SK-N-SH treated with all-trans-retinoic acid at 6 μM for 48 hours (cell line): ENCODE measurements around the gene HAVCR2.

Experiments
- ATAC-seq: fragments of 200-7000 bp; cut with Tn5 transposase; 3 replicates; pipeline ENCODE4 v1.9.1; 2020; ENCODE audit warnings: mild to moderate bottlenecking, moderate library complexity
- ARNTL ChIP-seq: fragments of 450-650 bp; formaldehyde crosslinking; IDR thresholded peaks from 2 replicates; pipeline ENCODE4 v1.5.0; 2020; ENCODE audit warnings: low read depth, mild to moderate bottlenecking, moderate library complexity, borderline replicate concordance
- BACH2 ChIP-seq: fragments of 250-450 bp; sonication (Bioruptor Pico); IDR thresholded peaks from 2 replicates; pipeline ENCODE4 v1.9.0; 2021; ENCODE audit warnings: mild to moderate bottlenecking, borderline replicate concordance
- CREB5 ChIP-seq: fragments of 250-450 bp; sonication (Bioruptor Pico); IDR thresholded peaks from 2 replicates; pipeline ENCODE4 v1.5.1; 2020; ENCODE audit warnings: low read depth, mild to moderate bottlenecking, moderate library complexity
- CSDC2 ChIP-seq: fragments of 250-450 bp; sonication (Bioruptor Pico); IDR thresholded peaks from 2 replicates; pipeline ENCODE4 v1.5.0; 2020; ENCODE audit warnings: mild to moderate bottlenecking, moderate library complexity
- CSRNP3 ChIP-seq: fragments of 250-450 bp; sonication (Bioruptor Pico); IDR thresholded peaks from 2 replicates; pipeline ENCODE4 v1.5.1; 2021; ENCODE audit warnings: mild to moderate bottlenecking, moderate library complexity
- ESRRG ChIP-seq: fragments of 250-450 bp; sonication (Bioruptor Pico); IDR thresholded peaks from 2 replicates; pipeline ENCODE4 v1.6.1; 2021; ENCODE audit warnings: mild to moderate bottlenecking
- GLIS3 ChIP-seq: fragments of 250-450 bp; sonication (Bioruptor Pico); IDR thresholded peaks from 2 replicates; pipeline ENCODE4 v1.5.0; 2020; ENCODE audit warnings: mild to moderate bottlenecking, moderate library complexity
- ISL1 ChIP-seq: fragments of 250-450 bp; sonication (Bioruptor Pico); IDR thresholded peaks from 2 replicates; pipeline ENCODE4 v2.1.2; 2022; ENCODE audit warnings: mild to moderate bottlenecking, moderate library complexity
- OSR1 ChIP-seq: fragments of 250-450 bp; sonication (Bioruptor Pico); IDR thresholded peaks from 2 replicates; pipeline ENCODE4 v1.8.0; 2022; ENCODE audit warnings: moderate library complexity, mild to moderate bottlenecking, inconsistent platforms
- PPARA ChIP-seq: fragments of 250-450 bp; sonication (Bioruptor Pico); IDR thresholded peaks from 2 replicates; pipeline ENCODE4 v1.5.0; 2020; ENCODE audit warnings: mild to moderate bottlenecking, borderline replicate concordance
- RARB ChIP-seq: fragments of 250-450 bp; sonication (Bioruptor Pico); IDR thresholded peaks from 2 replicates; pipeline ENCODE4 v1.8.0; 2021; ENCODE audit warnings: mild to moderate bottlenecking, moderate library complexity
- SNAI2 ChIP-seq: fragments of 250-450 bp; sonication (Bioruptor Pico); IDR thresholded peaks from 2 replicates; pipeline ENCODE4 v1.5.0; 2020; ENCODE audit warnings: mild to moderate bottlenecking, moderate library complexity
- TCF4 ChIP-seq: fragments of 250-450 bp; sonication (Bioruptor Pico); IDR thresholded peaks from 2 replicates; pipeline ENCODE4 v1.8.0; 2021; ENCODE audit warnings: mild to moderate bottlenecking, moderate library complexity, borderline replicate concordance
- TOX ChIP-seq: fragments of 250-450 bp; sonication (Bioruptor Pico); IDR thresholded peaks from 2 replicates; pipeline ENCODE4 v1.8.0; 2021; ENCODE audit warnings: mild to moderate bottlenecking, moderate library complexity, borderline replicate concordance
- ZC3H10 ChIP-seq: fragments of 250-450 bp; sonication (Bioruptor Pico); IDR thresholded peaks from 2 replicates; pipeline ENCODE4 v1.5.1; 2021; ENCODE audit warnings: mild to moderate bottlenecking, moderate library complexity
- ZFP3 ChIP-seq: fragments of 250-450 bp; sonication (Bioruptor Pico); IDR thresholded peaks from 2 replicates; pipeline ENCODE4 v1.5.0; 2020; ENCODE audit warnings: mild to moderate bottlenecking, moderate library complexity
- ZFP30 ChIP-seq: fragments of 450-650 bp; formaldehyde crosslinking; IDR thresholded peaks from 2 replicates; pipeline ENCODE4 v1.5.0; 2022; ENCODE audit warnings: mild to moderate bottlenecking, moderate library complexity
- ZNF565 ChIP-seq: fragments of 450-650 bp; formaldehyde crosslinking; conservative IDR thresholded peaks from 2 replicates; pipeline ENCODE4 v1.5.0; 2020; ENCODE audit warnings: low read depth, mild to moderate bottlenecking, moderate library complexity
- ZNF70 ChIP-seq: fragments of 450-650 bp; formaldehyde crosslinking; IDR thresholded peaks from 2 replicates; pipeline ENCODE4 v1.5.0; 2020; ENCODE audit warnings: mild to moderate bottlenecking, moderate library complexity
- ZNF8 ChIP-seq: fragments of 450-650 bp; formaldehyde crosslinking; IDR thresholded peaks from 2 replicates; pipeline ENCODE4 v1.5.0; 2020; ENCODE audit warnings: mild to moderate bottlenecking, moderate library complexity
- TF ChIP-seq, protein P1 (sequence below): fragments of 250-450 bp; sonication (Bioruptor Pico); IDR thresholded peaks from 2 replicates; pipeline ENCODE4 v1.8.0; 2021; ENCODE audit warnings: low read depth, mild to moderate bottlenecking, moderate library complexity, borderline replicate concordance
- TF ChIP-seq, protein P2 (sequence below): fragments of 250-450 bp; sonication (Bioruptor Pico); IDR thresholded peaks from 2 replicates; pipeline ENCODE4 v1.5.0; 2020; ENCODE audit warnings: mild to moderate bottlenecking, moderate library complexity
- TF ChIP-seq, protein P3 (sequence below): fragments of 250-450 bp; sonication (Bioruptor Pico); IDR thresholded peaks from 2 replicates; pipeline ENCODE4 v1.8.0; 2020; ENCODE audit warnings: mild to moderate bottlenecking, moderate library complexity, borderline replicate concordance

The HAVCR2 gene

DNA sequence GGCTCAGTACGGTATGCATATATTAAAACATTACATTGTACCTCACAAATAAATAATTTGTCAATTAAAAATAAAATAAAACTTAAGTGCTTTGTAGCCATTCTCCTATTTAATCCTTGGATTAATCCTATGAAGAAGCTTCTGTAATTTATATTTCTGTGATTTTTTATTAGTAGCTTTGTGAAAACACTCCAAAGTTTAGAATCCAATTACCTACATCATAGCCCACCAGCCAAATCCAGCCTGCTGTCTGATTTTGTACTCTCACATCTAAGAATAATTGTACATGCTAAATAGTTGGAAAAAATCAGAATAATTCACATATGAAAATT, 23.4 kb upstream of the HAVCR2 start:
- no peak for TF ChIP-seq CSDC2
- TF ChIP-seq, protein P1, sequence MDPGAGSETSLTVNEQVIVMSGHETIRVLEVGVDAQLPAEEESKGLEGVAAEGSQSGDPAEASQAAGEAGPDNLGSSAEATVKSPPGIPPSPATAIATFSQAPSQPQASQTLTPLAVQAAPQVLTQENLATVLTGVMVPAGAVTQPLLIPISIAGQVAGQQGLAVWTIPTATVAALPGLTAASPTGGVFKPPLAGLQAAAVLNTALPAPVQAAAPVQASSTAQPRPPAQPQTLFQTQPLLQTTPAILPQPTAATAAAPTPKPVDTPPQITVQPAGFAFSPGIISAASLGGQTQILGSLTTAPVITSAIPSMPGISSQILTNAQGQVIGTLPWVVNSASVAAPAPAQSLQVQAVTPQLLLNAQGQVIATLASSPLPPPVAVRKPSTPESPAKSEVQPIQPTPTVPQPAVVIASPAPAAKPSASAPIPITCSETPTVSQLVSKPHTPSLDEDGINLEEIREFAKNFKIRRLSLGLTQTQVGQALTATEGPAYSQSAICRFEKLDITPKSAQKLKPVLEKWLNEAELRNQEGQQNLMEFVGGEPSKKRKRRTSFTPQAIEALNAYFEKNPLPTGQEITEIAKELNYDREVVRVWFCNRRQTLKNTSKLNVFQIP (CRISPR knock-in tag), result no peak
- TF ChIP-seq CSRNP3 (CRISPR knock-in tag), result no peak
- TF ChIP-seq ESRRG (CRISPR knock-in tag), result no peak
- no peak for TF ChIP-seq GLIS3 (CRISPR knock-in tag)
- no peak for TF ChIP-seq ZNF8 (CRISPR knock-in tag)
- TF ChIP-seq ZFP3 (CRISPR knock-in tag), result no peak
- no peak for TF ChIP-seq PPARA (CRISPR knock-in tag)
- no peak for TF ChIP-seq SNAI2 (CRISPR knock-in tag)
- no peak for TF ChIP-seq ZNF70
- TF ChIP-seq ARNTL (CRISPR knock-in tag), result no peak
- no peak for TF ChIP-seq RARB (CRISPR knock-in tag)
- no peak for TF ChIP-seq ZNF565 (CRISPR knock-in tag)
- TF ChIP-seq OSR1 (CRISPR knock-in tag), result no peak
- TF ChIP-seq, protein P2, sequence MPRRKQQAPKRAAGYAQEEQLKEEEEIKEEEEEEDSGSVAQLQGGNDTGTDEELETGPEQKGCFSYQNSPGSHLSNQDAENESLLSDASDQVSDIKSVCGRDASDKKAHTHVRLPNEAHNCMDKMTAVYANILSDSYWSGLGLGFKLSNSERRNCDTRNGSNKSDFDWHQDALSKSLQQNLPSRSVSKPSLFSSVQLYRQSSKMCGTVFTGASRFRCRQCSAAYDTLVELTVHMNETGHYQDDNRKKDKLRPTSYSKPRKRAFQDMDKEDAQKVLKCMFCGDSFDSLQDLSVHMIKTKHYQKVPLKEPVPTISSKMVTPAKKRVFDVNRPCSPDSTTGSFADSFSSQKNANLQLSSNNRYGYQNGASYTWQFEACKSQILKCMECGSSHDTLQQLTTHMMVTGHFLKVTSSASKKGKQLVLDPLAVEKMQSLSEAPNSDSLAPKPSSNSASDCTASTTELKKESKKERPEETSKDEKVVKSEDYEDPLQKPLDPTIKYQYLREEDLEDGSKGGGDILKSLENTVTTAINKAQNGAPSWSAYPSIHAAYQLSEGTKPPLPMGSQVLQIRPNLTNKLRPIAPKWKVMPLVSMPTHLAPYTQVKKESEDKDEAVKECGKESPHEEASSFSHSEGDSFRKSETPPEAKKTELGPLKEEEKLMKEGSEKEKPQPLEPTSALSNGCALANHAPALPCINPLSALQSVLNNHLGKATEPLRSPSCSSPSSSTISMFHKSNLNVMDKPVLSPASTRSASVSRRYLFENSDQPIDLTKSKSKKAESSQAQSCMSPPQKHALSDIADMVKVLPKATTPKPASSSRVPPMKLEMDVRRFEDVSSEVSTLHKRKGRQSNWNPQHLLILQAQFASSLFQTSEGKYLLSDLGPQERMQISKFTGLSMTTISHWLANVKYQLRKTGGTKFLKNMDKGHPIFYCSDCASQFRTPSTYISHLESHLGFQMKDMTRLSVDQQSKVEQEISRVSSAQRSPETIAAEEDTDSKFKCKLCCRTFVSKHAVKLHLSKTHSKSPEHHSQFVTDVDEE (CRISPR knock-in tag), result no peak
- no peak for TF ChIP-seq BACH2 (CRISPR knock-in tag)
- TF ChIP-seq ZFP30 (CRISPR knock-in tag), result no peak
- no peak for ATAC-seq

- TF ChIP-seq OSR1 (CRISPR knock-in tag), result no peak
- TF ChIP-seq TOX (CRISPR knock-in tag), result no peak
- TF ChIP-seq GLIS3 (CRISPR knock-in tag), result no peak
- no peak for TF ChIP-seq ZNF8 (CRISPR knock-in tag)
- no peak for TF ChIP-seq ZNF565 (CRISPR knock-in tag)
- no peak for TF ChIP-seq SNAI2 (CRISPR knock-in tag)
- TF ChIP-seq, protein P1 (CRISPR knock-in tag), result no peak
- no peak for TF ChIP-seq RARB (CRISPR knock-in tag)
- TF ChIP-seq, protein P3, sequence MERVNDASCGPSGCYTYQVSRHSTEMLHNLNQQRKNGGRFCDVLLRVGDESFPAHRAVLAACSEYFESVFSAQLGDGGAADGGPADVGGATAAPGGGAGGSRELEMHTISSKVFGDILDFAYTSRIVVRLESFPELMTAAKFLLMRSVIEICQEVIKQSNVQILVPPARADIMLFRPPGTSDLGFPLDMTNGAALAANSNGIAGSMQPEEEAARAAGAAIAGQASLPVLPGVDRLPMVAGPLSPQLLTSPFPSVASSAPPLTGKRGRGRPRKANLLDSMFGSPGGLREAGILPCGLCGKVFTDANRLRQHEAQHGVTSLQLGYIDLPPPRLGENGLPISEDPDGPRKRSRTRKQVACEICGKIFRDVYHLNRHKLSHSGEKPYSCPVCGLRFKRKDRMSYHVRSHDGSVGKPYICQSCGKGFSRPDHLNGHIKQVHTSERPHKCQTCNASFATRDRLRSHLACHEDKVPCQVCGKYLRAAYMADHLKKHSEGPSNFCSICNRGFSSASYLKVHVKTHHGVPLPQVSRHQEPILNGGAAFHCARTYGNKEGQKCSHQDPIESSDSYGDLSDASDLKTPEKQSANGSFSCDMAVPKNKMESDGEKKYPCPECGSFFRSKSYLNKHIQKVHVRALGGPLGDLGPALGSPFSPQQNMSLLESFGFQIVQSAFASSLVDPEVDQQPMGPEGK (CRISPR knock-in tag), result no peak
- TF ChIP-seq ESRRG (CRISPR knock-in tag), result no peak
- TF ChIP-seq CSRNP3 (CRISPR knock-in tag), result no peak
- no peak for TF ChIP-seq CSDC2
- TF ChIP-seq ISL1 (CRISPR knock-in tag), result no peak
- TF ChIP-seq ZFP3 (CRISPR knock-in tag), result no peak
- no peak for TF ChIP-seq TCF4 (CRISPR knock-in tag)
- TF ChIP-seq ZFP30 (CRISPR knock-in tag), result no peak
- TF ChIP-seq CREB5 (CRISPR knock-in tag), result no peak
- no peak for TF ChIP-seq ZC3H10 (CRISPR knock-in tag)
- 0 out of 3 replicates have a peak, but pooled peaks have one; percentile 26 for ATAC-seq
These were observed 22.1 kb upstream of the HAVCR2 start for GRCh38 chr5:157130925-157131324.
